GM21717 (cell line): ENCODE results near the gene STXBP4.

Experiments
- ATAC-seq: cut with Tn5 transposase; IDR thresholded peaks from one replicate; pipeline ENCODE4 v1.9.1; 2021; ENCODE audit warnings: mild to moderate bottlenecking, moderate library complexity; ENCODE audit not compliant: unreplicated experiment

Gene STXBP4

DNA sequence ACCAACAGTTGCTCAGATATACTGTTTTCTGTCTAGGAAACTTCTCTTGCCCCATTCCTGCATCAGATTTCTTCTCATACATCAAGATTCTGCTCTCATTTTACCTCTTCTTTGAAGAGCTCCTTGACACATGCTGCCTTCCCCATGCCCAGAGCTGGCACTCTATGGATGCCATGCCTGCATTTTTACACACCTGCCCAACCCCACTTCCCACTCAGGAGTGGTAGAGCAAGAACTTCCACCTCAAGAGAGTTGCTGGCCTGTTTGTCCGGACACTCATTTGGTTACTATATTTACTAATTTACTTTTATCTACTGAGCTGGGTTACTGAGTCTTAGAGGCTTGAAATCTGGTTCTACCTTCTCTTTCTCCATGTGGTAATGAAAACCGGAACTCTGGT, 197.9 kb downstream of the STXBP4 start:
- no peak for ATAC-seq

DNA sequence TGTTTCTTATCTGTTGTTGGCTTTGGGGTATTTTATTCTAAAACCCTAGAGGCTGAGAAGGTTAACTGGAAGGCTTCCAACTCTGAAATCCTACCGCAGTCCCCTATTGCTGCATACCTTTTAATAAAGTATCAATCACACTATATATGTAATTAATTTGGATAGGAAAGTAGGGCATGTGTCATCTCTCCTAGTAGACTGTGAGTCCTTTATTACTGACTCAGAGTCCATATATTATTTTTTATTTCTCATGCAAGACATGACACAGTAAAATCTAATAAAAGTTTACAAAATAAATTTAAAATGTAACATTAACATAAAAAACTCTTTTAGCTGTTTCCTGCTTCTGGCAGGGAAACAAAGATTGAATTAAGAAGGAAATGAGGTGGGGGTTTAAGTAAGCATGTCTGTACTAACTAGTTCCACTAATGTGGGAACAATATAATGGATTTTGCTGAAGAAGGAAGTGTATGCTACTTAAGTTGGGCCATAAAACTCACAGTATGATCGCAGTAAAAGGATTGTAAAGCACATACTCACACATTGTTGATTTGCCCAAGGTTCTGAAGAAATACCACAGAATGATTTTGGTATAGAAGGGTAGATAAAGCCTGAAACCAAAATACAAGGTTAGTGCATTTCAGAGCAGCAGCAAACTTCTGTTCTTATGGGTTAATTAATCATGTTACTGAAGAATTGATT, 198.6 kb downstream of the STXBP4 start:
- no peak for ATAC-seq

DNA sequence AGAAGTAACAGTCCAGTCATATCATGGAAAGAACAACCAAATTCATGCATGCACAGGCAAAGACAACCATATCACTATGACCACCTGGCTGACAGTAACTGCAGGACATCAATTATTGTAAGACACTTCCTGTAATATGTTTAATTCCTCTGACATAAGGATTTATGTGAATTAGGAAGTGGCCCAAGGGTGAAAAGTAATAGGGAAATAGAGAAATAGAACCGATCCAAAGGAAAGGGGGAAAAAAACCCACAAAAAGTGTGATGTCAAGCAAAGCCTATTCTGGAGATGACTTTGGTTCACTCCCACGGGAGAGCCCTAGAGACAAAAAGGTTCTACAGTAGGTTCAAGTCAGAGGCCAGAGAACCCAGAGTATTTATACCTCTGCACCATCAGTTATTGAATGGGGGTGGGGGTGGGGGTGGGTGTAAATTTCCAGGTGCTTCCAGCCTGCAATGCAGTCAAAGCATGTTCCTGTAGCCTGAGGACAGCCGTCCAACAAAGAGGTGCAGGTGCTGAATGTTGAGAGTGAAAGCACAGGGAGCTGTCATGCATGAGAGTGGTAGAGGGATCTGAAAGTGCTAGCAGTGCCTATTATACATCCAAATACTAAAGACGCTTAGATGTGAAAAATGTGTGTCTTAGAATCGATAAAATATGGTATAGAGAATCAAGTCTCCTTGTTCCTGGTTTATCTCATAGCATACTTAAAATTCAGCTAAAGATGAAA, 200.6 kb downstream of the STXBP4 start:
- ATAC-seq: peak; percentile 88

DNA sequence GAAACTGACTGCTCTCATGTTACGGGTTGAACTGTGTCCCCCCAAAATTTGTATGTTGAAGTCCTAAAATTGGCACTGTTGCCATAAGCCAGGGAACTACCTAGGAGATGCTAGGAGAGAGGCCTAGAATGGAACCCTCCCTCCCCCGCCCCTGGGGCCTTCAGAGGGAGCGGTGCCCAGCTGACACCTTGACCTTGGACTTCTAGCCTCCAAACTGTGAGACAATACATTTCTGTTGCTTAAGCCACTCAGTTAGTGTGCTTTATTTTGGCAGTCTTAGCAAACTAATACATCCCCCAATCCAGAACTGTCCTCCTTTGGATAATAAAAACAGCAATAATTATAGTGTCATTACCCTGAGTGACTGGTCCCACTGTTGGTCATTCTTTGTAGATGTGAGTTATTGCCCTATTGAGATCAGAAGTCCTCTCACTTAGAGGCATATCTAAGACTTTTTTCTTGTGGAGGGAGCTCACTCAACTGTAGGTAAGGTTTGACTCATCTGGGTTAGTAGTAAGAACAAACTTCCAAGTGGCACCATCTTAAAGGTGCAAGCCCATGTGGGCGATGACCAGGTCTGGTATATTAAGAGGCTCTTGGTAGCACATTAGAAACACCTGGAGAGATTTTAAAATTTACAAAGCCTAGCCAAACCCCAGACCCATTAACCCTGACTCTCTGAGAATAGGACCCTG, 203.2 kb downstream of the STXBP4 start:
- peak; percentile 31 for ATAC-seq

DNA sequence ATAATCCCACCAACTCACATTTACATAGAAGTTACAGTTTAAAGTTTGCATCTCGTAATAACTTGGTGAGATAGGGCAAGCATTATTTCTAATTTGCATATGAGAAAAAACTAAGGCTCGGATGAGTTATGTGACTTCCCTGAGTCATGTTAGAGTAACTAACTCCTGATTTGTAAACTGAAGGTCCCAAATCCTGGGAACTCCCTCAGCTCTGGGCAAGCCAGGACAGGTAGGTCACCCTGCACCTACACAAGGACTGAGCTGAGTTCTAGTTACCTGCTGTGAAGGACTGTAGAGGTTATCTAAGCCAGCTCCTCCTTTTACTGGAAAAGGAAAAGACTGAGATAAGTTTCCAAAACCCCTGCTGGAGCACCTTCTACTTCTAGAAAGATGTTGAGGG, 204.0 kb downstream of the STXBP4 start:
- peak; percentile 30 for ATAC-seq

DNA sequence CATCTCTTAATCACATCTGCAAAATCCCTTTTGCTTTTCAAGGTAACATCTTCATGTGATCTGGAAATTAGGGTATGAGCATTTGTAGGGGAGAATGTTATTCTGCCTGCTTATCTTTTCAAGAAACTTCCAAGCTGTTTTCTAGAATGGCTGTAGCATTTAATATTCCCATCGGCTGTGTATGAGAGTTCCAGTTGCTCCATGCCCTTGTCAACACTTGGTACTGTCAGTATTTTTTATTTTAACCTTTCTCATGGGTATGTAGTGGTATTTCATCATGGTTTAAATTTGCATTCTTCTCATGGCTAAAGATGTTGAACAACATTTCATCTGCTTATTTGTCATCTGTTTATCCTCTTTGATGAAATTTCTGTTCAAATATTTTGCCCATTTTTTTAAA, 205.6 kb downstream of the STXBP4 start:
- ATAC-seq: no peak

DNA sequence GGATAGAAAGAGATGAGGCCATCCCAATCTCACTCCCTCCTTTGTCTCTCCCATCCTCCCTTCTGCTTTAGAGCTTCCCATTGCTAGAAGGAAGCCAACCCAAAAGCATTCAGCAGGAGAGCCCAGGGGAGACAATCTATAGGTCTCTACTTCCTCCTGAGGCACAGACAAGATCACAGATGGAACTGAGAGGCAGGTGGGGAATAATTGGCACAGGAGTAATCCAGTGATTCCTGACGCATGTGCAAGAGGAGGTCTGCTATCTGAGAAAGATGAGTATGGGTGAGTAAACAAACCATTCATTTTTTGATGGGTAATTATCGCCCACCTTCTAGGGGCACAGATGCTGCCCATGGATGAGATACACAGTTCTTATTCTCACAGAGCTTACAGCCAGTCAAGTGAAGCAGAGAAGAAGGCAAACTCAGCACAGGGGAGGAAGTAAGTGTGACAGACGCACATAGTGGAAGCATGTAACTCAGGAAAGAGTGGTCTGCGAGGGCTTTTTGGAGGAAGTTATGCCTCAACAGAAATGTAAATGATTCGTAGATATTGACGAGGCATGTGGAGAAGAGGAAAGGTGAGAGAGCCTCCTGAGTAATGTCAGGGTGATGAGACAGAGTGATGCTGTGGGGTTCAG, 207.3 kb downstream of the STXBP4 start:
- no peak for ATAC-seq

DNA sequence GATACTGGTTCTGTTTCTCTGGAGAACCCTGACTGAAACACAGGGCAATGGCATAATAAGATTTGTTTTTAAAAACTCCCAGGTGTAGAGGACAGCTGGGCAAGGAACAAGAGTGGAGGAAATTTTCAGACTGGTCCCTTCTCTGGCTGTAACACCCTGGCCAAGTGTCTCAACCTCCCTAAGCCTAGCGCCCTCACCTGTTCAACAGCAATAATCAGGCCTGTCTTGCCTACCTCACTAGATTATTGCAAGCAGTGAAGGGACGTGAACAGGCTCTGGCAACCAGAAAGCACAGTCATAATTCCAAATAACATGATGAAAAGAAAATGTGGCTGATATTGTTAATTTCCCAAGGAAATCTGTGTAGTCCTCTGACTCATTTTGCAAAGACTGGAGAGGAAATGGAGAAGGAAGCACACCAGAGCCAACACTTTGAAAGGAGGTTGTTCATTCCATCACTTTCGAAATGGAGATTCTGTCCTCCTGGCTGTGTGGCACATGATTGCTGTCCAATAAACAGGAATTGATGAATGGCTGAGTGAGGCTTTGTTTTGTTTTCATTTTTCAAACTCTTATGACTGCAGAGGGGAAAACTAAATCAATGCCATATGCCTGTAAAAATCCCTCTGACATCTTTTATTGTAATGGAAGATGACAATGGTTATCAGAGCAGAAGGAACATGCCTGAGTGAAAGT, 208.7 kb downstream of the STXBP4 start:
- ATAC-seq: no peak

DNA sequence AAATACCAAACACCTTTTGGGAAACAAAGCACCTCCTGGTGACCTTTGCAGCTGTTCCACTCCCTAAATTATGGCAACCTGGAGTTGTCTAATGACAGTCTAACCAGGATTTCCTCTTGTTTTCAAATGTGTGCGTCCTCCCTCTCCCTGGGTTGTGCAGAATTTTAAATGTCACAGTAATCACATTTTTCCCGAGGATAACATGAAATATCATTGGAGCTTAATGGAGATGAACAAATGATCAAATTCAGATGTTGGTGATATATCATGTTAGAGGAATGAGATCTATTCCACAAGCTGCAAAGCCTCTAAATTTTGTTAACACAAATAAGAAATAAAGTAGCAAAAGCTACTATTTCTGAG, 209.3 kb downstream of the STXBP4 start:
- ATAC-seq: no peak

DNA sequence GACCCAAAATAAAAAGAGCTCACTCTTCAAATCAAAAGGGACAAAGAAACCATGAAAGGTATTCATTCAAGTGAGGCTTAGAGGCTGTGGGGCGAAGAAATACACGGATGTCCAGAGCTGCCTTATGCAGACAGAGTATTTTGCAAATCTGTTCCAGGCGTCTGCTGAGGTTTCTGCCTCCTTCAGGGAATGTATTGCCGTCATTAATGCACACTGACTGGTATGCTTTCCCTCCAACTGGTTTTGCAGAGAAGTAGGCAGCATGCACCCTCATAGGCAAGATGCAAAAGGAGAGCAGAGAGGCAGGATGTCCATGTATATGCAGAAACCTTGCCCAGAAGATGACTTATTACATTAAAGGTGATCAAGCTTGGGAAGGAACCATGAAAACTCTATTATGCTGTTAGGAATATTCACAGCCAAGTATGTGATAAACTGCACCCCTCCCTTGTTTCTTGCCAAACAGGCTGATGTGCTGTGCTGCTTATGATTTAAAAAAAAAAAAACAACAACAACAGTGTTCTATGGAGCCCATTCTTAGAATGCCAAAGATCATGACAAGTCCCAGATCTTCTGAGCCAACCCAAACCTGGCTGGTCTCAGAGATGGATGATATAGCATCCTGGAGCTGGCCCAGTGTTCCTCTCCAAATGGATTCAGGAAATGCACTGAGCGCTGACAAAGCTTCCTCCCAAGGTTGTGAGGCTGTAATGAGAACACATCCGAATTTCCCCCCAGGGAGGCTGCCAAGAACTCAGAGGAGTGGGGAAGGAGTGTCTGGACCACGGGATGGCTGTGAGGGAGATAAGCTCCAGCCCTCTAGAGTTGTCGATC, 218.6 kb downstream of the STXBP4 start:
- ATAC-seq: no peak

DNA sequence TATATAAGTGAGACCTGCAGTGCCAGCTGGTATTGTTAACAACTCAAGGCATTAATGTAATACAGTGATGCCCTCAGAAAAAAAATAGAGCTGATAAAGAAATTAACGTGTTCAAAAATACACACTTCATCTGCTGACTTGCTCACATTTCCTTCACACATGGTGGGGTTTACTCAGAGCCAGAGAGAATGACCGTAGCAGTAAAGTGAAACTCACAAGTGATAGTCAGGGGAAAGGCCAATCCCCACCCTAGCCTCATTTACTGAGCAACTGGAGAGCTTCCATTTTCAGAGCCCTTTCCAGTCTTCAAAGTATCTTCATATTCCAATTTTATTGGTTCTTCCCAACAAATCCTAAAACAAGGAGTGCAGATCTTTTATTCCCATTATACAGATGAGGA, 222.2 kb downstream of the STXBP4 start:
- ATAC-seq: peak; percentile 75

DNA sequence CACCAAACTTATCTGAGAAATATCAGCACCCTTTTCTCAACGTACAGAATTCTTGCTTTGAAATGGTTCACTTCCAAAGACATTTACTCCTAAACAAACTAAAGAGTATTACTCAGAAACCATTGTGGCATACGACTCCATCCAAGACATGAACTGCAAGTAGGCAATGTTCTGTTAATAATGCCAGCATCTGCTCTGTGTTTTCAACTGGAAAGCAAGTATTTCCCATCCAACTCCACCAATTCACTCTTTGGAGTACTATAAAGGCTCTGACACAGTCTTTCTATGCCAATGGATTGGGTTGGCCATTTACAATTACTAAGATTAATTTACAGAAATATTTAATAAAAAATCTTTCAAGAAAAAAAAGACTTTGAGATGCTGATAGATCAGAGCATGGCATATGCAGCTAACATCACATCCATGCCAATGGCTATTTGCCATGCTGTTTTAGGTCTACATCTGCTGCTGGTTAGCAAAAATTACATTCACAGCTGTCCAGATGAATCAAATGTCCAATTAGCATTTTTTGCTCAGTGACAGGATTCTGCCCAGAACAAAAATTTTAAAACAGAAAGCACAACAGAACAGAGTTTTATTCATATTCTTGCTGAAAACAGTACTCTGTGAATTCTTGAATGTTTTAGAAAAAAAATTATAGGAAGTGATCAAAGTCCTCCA, 230.3 kb downstream of the STXBP4 start:
- ATAC-seq: no peak

DNA sequence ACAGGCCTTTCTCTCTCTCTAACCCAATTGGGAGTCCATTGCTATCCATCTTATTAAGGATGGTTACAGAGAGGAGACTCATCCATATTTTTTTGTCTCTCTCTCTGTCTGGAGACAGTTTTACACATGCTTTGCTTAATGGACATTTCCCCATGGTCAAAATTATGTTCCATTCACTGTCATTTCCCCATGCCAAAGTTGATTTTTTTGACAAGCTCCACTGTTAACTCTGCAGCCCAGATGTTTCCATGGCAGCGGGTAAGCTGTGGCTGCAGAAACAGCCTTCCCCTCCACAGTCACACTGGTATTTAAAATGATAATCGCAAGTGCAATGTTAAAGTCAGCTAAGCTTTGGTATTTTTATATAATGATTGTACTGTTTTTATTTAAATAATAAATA, 232.3 kb downstream of the STXBP4 start:
- no peak for ATAC-seq

DNA sequence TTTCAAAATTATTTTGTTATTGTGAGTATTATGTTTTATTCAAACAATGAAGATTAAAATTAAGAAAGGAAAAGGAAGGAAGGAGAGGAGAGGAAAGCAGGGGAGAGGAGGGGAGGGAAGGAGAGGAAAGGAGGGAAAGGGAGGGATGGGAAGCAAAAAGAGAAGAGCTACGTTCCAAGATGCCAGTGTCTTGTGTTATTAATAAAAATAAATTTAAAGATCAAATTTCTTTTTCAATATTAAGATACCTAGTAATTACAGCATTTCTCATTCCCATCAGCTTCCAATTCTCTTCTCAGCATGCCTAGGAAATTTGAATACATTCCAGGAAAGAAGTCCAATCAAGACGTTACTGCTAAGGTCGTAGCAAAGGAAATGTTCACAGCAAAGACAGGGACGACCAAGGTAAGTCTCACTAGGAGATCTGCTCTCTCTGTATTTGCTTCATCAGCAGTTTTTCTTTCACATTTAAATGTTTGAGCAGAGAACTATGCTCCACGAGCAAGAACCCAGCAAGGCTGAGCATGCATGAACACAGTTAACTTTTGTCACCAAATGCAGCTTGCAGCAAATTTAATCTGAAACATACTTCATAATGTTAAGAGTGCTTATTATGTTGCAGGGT, 232.9 kb downstream of the STXBP4 start:
- ATAC-seq: no peak

DNA sequence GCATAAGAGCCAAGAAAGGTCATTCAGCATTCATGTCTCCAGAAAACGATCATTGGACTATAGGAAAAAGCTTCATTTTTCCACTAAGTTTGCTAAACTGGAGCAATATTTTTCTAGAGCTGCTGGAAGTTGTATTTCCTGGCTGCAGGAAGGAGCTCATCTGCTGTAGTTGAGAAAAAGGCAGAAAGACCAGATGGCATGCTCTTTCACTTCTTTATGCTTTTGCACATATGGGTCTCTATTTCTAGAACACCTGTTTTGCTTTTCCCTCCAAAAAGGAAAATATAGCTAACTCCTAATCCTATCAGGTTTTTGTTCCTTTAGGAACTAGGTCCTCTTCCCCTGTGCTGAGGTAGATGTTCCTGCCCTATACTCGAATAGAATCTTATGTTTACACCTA, 234.3 kb downstream of the STXBP4 start:
- ATAC-seq: no peak

DNA sequence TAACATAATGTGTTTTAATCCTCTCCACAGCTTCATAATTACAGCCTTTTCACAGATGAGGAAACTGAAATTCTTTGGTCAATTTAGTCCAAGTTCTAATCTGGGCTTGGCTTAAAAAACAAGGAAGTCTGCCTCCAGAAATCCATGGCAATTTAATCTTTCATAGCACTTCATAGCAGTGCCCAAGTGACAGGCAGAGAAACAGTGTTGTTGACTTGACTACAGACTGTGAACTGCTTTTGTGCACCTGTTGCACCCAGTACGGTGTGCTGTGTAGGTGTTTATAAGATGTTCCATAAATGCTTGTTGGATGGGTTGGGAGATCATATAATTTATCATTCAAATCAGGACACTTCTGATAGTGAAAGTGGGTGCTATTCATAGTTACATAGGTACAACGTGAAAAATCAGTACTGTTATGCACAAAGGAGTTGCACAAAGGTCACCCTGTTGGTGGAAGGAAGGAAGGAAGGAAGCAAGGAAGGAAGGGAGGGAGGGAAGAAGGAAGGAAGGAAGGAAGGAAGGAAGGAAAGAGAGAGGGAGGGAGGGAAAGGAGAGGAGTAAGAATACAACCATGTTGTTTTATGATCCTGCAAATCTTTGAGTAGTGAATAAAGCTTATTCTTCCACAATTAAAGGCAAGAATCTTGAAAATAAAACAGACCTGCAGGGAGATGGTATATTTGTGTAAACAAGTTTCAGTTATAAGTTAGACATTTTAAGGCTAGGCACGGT, 239.7 kb downstream of the STXBP4 start:
- ATAC-seq: no peak

DNA sequence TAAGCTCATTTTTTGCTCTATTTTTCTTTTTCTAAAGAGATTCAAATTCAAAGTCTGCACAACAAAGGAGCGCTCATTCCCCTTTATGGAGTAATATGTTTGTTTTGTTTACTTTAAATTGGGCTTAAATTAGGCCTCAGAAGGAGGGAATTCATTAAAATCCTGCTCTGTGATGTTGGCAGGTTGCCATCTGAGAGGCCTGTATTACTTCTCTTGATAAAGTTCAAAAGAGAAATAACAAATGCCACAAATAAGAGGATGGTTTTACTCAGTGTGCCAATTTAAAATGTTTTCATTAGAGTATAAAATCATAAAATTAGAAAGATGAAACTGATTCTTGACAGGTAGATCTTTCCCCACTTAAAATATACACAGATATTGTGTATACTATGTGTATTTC, 241.7 kb downstream of the STXBP4 start:
- no peak for ATAC-seq

DNA sequence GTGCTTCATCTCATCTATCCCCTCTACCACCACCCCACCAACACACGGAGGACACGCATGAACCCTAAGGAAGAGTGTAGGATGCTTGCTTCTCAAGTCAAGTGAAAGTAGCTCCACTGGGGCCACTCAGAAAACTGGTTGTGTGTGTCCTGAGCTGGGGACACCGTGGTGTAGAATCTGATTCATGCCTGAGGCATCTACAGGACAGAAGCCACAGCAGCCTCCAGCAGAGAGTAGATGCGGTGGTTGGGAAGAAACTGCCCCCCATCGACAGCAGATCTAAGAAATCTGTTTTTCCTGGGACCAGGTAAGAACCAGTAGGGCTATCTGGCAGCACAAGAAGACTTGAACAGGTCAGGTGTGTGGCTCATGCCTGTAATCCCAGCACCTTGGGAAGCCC, 244.3 kb downstream of the STXBP4 start:
- ATAC-seq: no peak

DNA sequence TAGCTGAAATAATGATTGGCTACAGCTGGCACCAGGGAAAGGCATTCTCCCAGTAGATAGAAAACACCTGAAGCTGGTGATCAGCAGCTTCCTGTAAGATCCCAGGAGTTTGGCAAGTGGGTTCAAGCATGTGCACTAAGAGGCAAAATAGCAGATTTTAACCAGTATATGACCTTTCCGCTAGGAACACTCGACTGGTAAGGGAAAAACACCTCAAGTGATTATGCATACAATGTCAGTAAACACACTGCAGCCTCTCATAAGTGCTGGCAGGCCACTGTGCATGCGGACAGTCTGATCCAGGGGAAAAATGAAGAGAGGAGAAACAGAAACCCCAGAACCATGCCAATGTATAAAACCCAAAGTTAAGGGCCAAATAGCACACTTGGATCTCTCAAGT, 247.1 kb downstream of the STXBP4 start:
- no peak for ATAC-seq
